Transverse colon (tissue), 4 donors: ENCODE measurements around the gene TAC4. TPM values are rescaled to one million over a fixed set of nuclear protein-coding genes. Genes with fewer than 3 reads are reported as not detected.

ENCODE experiments used
- DNase-seq: peaks from one replicate; pipeline ENCODE4 v3.0.0-alpha.2; 2019
- H3K27ac ChIP-seq, 4 donors: fragments of 200-600 bp; sonication (generic); 2 replicates each; pipeline ENCODE4 v1.5.1; 2016 to 2018; ENCODE audit warnings: inconsistent platforms in 4 of 4
- H3K27me3 ChIP-seq: fragments of 200-600 bp; sonication (generic); 2 replicates; pipeline ENCODE4 v1.5.1; 2017; ENCODE audit warnings: inconsistent platforms
- H3K36me3 ChIP-seq, 4 donors: fragments of 200-600 bp; sonication (generic); 2 replicates each; pipeline ENCODE4 v1.5.1; 2017 to 2019; ENCODE audit warnings: inconsistent platforms in 4 of 4
- H3K4me1 ChIP-seq, 4 donors: fragments of 200-600 bp; sonication (generic); 2 replicates each; pipeline ENCODE4 v1.5.1; 2017 to 2020; ENCODE audit warnings: inconsistent platforms in 4 of 4
- H3K4me3 ChIP-seq, 4 donors: fragments of 200-600 bp; sonication (generic); 1 replicate in 1 of 4; 2 replicates in 3 of 4; pipeline versions ENCODE4 v1.5.1 to v1.6.1; 2017 to 2019; ENCODE audit warnings: inconsistent platforms in 4 of 4
- H3K9me3 ChIP-seq, 2 donors: fragments of 200-600 bp; sonication (generic); 2 replicates each; pipeline ENCODE4 v1.5.1; 2017 to 2019; ENCODE audit warnings: inconsistent platforms in 2 of 2
- CTCF ChIP-seq, 5 experiments: fragments of 200-600 bp in 3 of 5; fragments of 450-650 bp in 2 of 5; sonication (generic) in 3 of 5; IDR thresholded peaks; 1 replicate in 2 of 5; 2 replicates in 3 of 5; pipeline ENCODE4 v1.5.1; 2016 to 2017; ENCODE audit warnings: antibody characterized with exemption in 5 of 5, inconsistent platforms in 3 of 5, mild to moderate bottlenecking in 2 of 5, moderate library complexity in 1 of 5
- EP300 ChIP-seq: sonication (generic); formaldehyde crosslinking; IDR thresholded peaks from one replicate; pipeline ENCODE4 v1.6.1; 2017; ENCODE audit warnings: antibody characterized with exemption, low read depth
- POLR2A ChIP-seq: fragments of 450-650 bp; IDR thresholded peaks from one replicate; pipeline ENCODE4 v1.6.1; 2016; ENCODE audit warnings: antibody characterized with exemption, mild to moderate bottlenecking, moderate library complexity
- POLR2AphosphoS5 ChIP-seq, 3 donors: sonication (generic); formaldehyde crosslinking; IDR thresholded peaks; one replicate each; pipeline ENCODE4 v1.6.1; 2016; ENCODE audit warnings: antibody characterized with exemption in 3 of 3
- WGBS, 2 donors: methylation state at CpG; one replicate each; pipeline ENCODE4 v1.1.5; 2018; ENCODE audit warnings: low coverage in 1 of 2; 5-methylcytosine and 5-hydroxymethylcytosine counted together
- in situ Hi-C, 4 donors: fragments of 200-750 bp; cut with MboI; loops; one replicate each; pipeline versions ENCODE4 v1.15.0 to v1.15.1; 2017; ENCODE audit warnings: low sequenced_read_pairs in 3 of 4, low pct_ligation_motif_present in 1 of 4, low pct_unique_long_range_greater_than_20kb in 1 of 4
- intact Hi-C: fragments of 100-400 bp; cut with DNase I; formaldehyde crosslinking; loops from one replicate; pipeline ENCODE4 v1.15.1; 2023; ENCODE audit warnings: low total_unique reads
- total RNA-seq, 4 donors: library from RNA; depleted of rRNA; stranded (reverse); fragments of >200 nt; gene quantifications; one replicate each; pipeline ENCODE4 v1.1.0, GENCODE V29; 2016

The TAC4 gene
- total RNA-seq, 4 donors from 2014 or later = not detected

- intact Hi-C loops = loop anchor here (10.0 kb wide), 1 partner anchor 206 kb away; no protein-coding TSS in a partner anchor
- TF ChIP-seq POLR2A (no peak), EP300 (no peak), CTCF (IDR thresholded peaks at IDR 0.05) (no peak), POLR2AphosphoS5 (IDR thresholded peaks at IDR 0.05) (no peak)
Observed at GRCh38 chr17:49869038-49869374, 21.1 kb upstream of the TAC4 start.

GRCh38 chr17:49866882-49867413 lies 19.1 kb upstream of the TAC4 start:
- peaks cover 8% of the 10 kb centered on the region for H3K27me3 ChIP-seq
- no peaks in the 10 kb centered on the region for H3K4me1 ChIP-seq
- intact Hi-C loops = loop anchor here (10.0 kb wide), 1 partner anchor 208 kb away; no protein-coding TSS in a partner anchor
- in situ Hi-C loops = loop anchor here in 2 of 4 donors (10.0 to 25.0 kb wide), 2 partner anchors 128 to 305 kb away; partner anchors contain the start of gene DLX3 (in 1 of the 2)
- DNase-seq = no peak
- TF ChIP-seq POLR2AphosphoS5 (IDR thresholded peaks at IDR 0.05) = no peak
- no peak for TF ChIP-seq EP300
- TF ChIP-seq POLR2A = no peak
- no peak for TF ChIP-seq CTCF (IDR thresholded peaks at IDR 0.05)
- no peaks in the 10 kb centered on the region for H3K36me3 ChIP-seq
- no peak overlapping the region for H3K4me3 ChIP-seq
- no peaks in the 10 kb centered on the region for H3K9me3 ChIP-seq
- WGBS, 2 donors = 58 to 92% methylated on average over 3 of the region's 3 CpGs
- no peak overlapping the region for H3K27ac ChIP-seq

More at GRCh38 chr17:49869038-49869374, 21.1 kb upstream of the TAC4 start:
- Histone ChIP-seq H3K36me3 (no peaks in the 10 kb centered on the region), H3K9me3 (no peaks in the 10 kb centered on the region), H3K4me1 (no peaks in the 10 kb centered on the region), H3K4me3 (no peak overlapping the region), H3K27ac (no peak overlapping the region), H3K27me3 (peaks cover 6% of the 10 kb centered on the region)
- in situ Hi-C loops = loop anchor here in 2 of 4 donors (10.0 to 25.0 kb wide), 2 partner anchors 126 to 307 kb away; partner anchors contain the start of gene DLX3 (in 1 of the 2)
- 43% methylated on average over 1 of the region's 1 CpG; no CpG with 5 or more reads in 1 of the 2 donors for WGBS, 2 donors
- DNase-seq = no peak

GRCh38 chr17:49866019-49866380 lies 18.1 kb upstream of the TAC4 start:
- peaks cover 0 to 3% (median 1%) of the 10 kb centered on the region in 4 donors for H3K4me1 ChIP-seq
- no peak for DNase-seq
- no peaks in the 10 kb centered on the region for H3K36me3 ChIP-seq
- TF ChIP-seq CTCF (IDR thresholded peaks at IDR 0.05) = no peak
- TF ChIP-seq POLR2A = no peak
- TF ChIP-seq POLR2AphosphoS5 (IDR thresholded peaks at IDR 0.05) = no peak
- TF ChIP-seq EP300 = no peak
- no peaks in the 10 kb centered on the region for H3K9me3 ChIP-seq
- peaks cover 15% of the 10 kb centered on the region for H3K27me3 ChIP-seq
- in situ Hi-C loops = loop anchor here in 2 of 4 donors (10.0 to 25.0 kb wide), 2 partner anchors 129 to 304 kb away; partner anchors contain the start of gene DLX3 (in 1 of the 2)
- intact Hi-C loops = loop anchor here (10.0 kb wide), 1 partner anchor 209 kb away; no protein-coding TSS in a partner anchor
- 25% methylated on average over 1 of the region's 1 CpG; no CpG with 5 or more reads in 1 of the 2 donors for WGBS, 2 donors
- no peak overlapping the region for H3K27ac ChIP-seq
- no peak overlapping the region for H3K4me3 ChIP-seq

GRCh38 chr17:49862781-49863331 lies 15.0 kb upstream of the TAC4 start:
- in situ Hi-C loops (loop anchor here (5.0 to 25.0 kb wide), 3 partner anchors 132 to 301 kb away; partner anchors contain the start of gene DLX3 (in 1 of the 4)), intact Hi-C loops (loop anchor here (5.0 to 10.0 kb wide), 2 partner anchors 134 to 212 kb away; partner anchors contain the start of gene DLX3)
- Histone ChIP-seq H3K4me1 (peaks cover 0 to 3% (median 1%) of the 10 kb centered on the region in 4 donors), H3K27ac (no peak overlapping the region), H3K27me3 (peaks cover 15% of the 10 kb centered on the region), H3K36me3 (no peaks in the 10 kb centered on the region), H3K4me3 (no peak overlapping the region), H3K9me3 (no peaks in the 10 kb centered on the region)
- WGBS, 2 donors = 57% methylated on average over 17 of the region's 17 CpGs; no CpG with 5 or more reads in 1 of the 2 donors
- no peak for TF ChIP-seq POLR2AphosphoS5 (IDR thresholded peaks at IDR 0.05)
- no peak for TF ChIP-seq CTCF (IDR thresholded peaks at IDR 0.05)
- no peak for TF ChIP-seq POLR2A
- no peak for TF ChIP-seq EP300
- DNase-seq = no peak
